ENCODE results near the gene CDYL.

CDYL gene

GRCh38 chr6:4846387-4846786 lies 70.2 kb downstream of the CDYL start:
- WGBS, 2 donors (ENCODE audit: extremely low coverage in 2 of 2, insufficient read length in 2 of 2, insufficient replicate concordance in 1 of 2), result no CpG with 5 or more reads among the region's 2 CpGs
- no peak overlapping the region for H4K8ac ChIP-seq (ENCODE audit: low read depth, low read length)

GRCh38 chr6:4848382-4849068 lies 72.3 kb downstream of the CDYL start:
- Histone ChIP-seq H3K14ac (ENCODE audit: low read length) (no peak overlapping the region), H2AFZ (ENCODE audit: low read length) (no peak overlapping the region), H3K18ac (ENCODE audit: low read length) (no peak overlapping the region), H2BK120ac (ENCODE audit: low read depth, low read length) (no peak overlapping the region), H3K4ac (ENCODE audit: low read length) (no peak overlapping the region), H2AK5ac (ENCODE audit: low read depth, low read length) (no peak overlapping the region), H3K9me3 (replicated peaks in 1 of 2; ENCODE audit: control insufficient read depth in 2 of 2, insufficient read depth in 1 of 2, low read depth in 1 of 2, low read length in 2 of 2) (peaks cover 9 to 25% of the 10 kb centered on the region in 2 donors), H3K36me3 (replicated peaks in 1 of 2; ENCODE audit: control insufficient read depth in 2 of 2, insufficient read depth in 2 of 2, low read length in 2 of 2) (no peaks in the 10 kb centered on the region), H2BK15ac (ENCODE audit: low read length) (no peak overlapping the region), H3K4me1 (ENCODE audit: control insufficient read depth in 2 of 2, insufficient read depth in 1 of 2, low read depth in 1 of 2, low read length in 2 of 2) (peaks cover 0 to 3% of the 10 kb centered on the region in 2 donors), H3K9ac (ENCODE audit: low read depth, low read length, poor library complexity) (no peak overlapping the region), H4K8ac (ENCODE audit: low read depth, low read length) (no peak overlapping the region), H3K79me1 (ENCODE audit: low read depth, low read length) (peaks cover 2% of the 10 kb centered on the region), H3K4me3 (ENCODE audit: low read length in 2 of 2) (no peak overlapping the region), H4K91ac (ENCODE audit: low read depth, low read length, poor library complexity) (no peak overlapping the region), H3K23ac (ENCODE audit: low read depth, low read length, poor library complexity) (no peak overlapping the region), H2BK5ac (ENCODE audit: low read length) (no peak overlapping the region), H2BK12ac (ENCODE audit: low read length) (no peak overlapping the region), H3K4me2 (ENCODE audit: insufficient read depth, low read length, poor library complexity, severe bottlenecking) (no peak overlapping the region), H3K27me3 (ENCODE audit: control insufficient read depth in 3 of 3, insufficient read depth in 3 of 3, low read depth in 1 of 3, low read length in 3 of 3) (no peaks in the 10 kb centered on the region), H3K27ac (replicated peaks; ENCODE audit: low read length) (no peak overlapping the region)
- DNase-seq (ENCODE audit: low spot score), result no peak
- no CpG with 5 or more reads among the region's 7 CpGs for WGBS, 2 donors (ENCODE audit: extremely low coverage in 2 of 2, insufficient read length in 2 of 2, insufficient replicate concordance in 1 of 2)

More at GRCh38 chr6:4846387-4846786, 70.2 kb downstream of the CDYL start:
- Histone ChIP-seq H3K4me3 (ENCODE audit: low read length in 2 of 2) (no peak overlapping the region), H2AK5ac (ENCODE audit: low read depth, low read length) (no peak overlapping the region), H3K23ac (ENCODE audit: low read depth, low read length, poor library complexity) (no peak overlapping the region), H2AFZ (ENCODE audit: low read length) (no peak overlapping the region), H2BK120ac (ENCODE audit: low read depth, low read length) (no peak overlapping the region), H3K18ac (ENCODE audit: low read length) (no peak overlapping the region), H3K4me1 (ENCODE audit: control insufficient read depth in 2 of 2, insufficient read depth in 1 of 2, low read depth in 1 of 2, low read length in 2 of 2) (peaks cover 0 to 3% of the 10 kb centered on the region in 2 donors), H3K79me1 (ENCODE audit: low read depth, low read length) (peaks cover 2% of the 10 kb centered on the region), H3K4me2 (ENCODE audit: insufficient read depth, low read length, poor library complexity, severe bottlenecking) (no peak overlapping the region), H3K27me3 (ENCODE audit: control insufficient read depth in 3 of 3, insufficient read depth in 3 of 3, low read depth in 1 of 3, low read length in 3 of 3) (no peaks in the 10 kb centered on the region), H3K9ac (ENCODE audit: low read depth, low read length, poor library complexity) (no peak overlapping the region), H2BK15ac (ENCODE audit: low read length) (no peak overlapping the region), H3K14ac (ENCODE audit: low read length) (no peak overlapping the region), H2BK12ac (ENCODE audit: low read length) (no peak overlapping the region), H4K91ac (ENCODE audit: low read depth, low read length, poor library complexity) (no peak overlapping the region), H3K9me3 (replicated peaks in 1 of 2; ENCODE audit: control insufficient read depth in 2 of 2, insufficient read depth in 1 of 2, low read depth in 1 of 2, low read length in 2 of 2) (peaks cover 9 to 35% of the 10 kb centered on the region in 2 donors), H3K4ac (ENCODE audit: low read length) (no peak overlapping the region), H2BK5ac (ENCODE audit: low read length) (no peak overlapping the region), H3K27ac (replicated peaks; ENCODE audit: low read length) (no peak overlapping the region), H3K36me3 (replicated peaks in 1 of 2; ENCODE audit: control insufficient read depth in 2 of 2, insufficient read depth in 2 of 2, low read length in 2 of 2) (no peaks in the 10 kb centered on the region)
- DNase-seq (ENCODE audit: low spot score), result no peak

- H3K27ac ChIP-seq (replicated peaks; ENCODE audit: low read length), result no peak overlapping the region
Measured at GRCh38 chr6:4849226-4850022, 73.2 kb downstream of the CDYL start.

GRCh38 chr6:4851035-4851434 lies 74.8 kb downstream of the CDYL start:
- no peak overlapping the region for H4K91ac ChIP-seq (ENCODE audit: low read depth, low read length, poor library complexity)
- H2BK5ac ChIP-seq (ENCODE audit: low read length), result no peak overlapping the region
- H3K27me3 ChIP-seq (ENCODE audit: control insufficient read depth in 3 of 3, insufficient read depth in 3 of 3, low read depth in 1 of 3, low read length in 3 of 3), result no peaks in the 10 kb centered on the region
- no peak overlapping the region for H2AK5ac ChIP-seq (ENCODE audit: low read depth, low read length)
- H3K23ac ChIP-seq (ENCODE audit: low read depth, low read length, poor library complexity), result no peak overlapping the region
- no peak overlapping the region for H3K27ac ChIP-seq (replicated peaks; ENCODE audit: low read length)
- H3K14ac ChIP-seq (ENCODE audit: low read length), result no peak overlapping the region
- no peak overlapping the region for H3K18ac ChIP-seq (ENCODE audit: low read length)
- H3K79me1 ChIP-seq (ENCODE audit: low read depth, low read length), result no peaks in the 10 kb centered on the region
- H2BK12ac ChIP-seq (ENCODE audit: low read length), result no peak overlapping the region
- H4K8ac ChIP-seq (ENCODE audit: low read depth, low read length), result no peak overlapping the region
- peaks cover 0 to 3% of the 10 kb centered on the region in 2 donors for H3K9me3 ChIP-seq (replicated peaks in 1 of 2; ENCODE audit: control insufficient read depth in 2 of 2, insufficient read depth in 1 of 2, low read depth in 1 of 2, low read length in 2 of 2)
- H2AFZ ChIP-seq (ENCODE audit: low read length), result no peak overlapping the region
- no CpG with 5 or more reads among the region's 4 CpGs for WGBS, 2 donors (ENCODE audit: extremely low coverage in 2 of 2, insufficient read length in 2 of 2, insufficient replicate concordance in 1 of 2)
- no peak for DNase-seq (ENCODE audit: low spot score)
- no peak overlapping the region for H2BK120ac ChIP-seq (ENCODE audit: low read depth, low read length)
- no peak overlapping the region for H3K4ac ChIP-seq (ENCODE audit: low read length)
- peaks cover 0 to 3% of the 10 kb centered on the region in 2 donors for H3K4me1 ChIP-seq (ENCODE audit: control insufficient read depth in 2 of 2, insufficient read depth in 1 of 2, low read depth in 1 of 2, low read length in 2 of 2)
- no peaks in the 10 kb centered on the region for H3K36me3 ChIP-seq (replicated peaks in 1 of 2; ENCODE audit: control insufficient read depth in 2 of 2, insufficient read depth in 2 of 2, low read length in 2 of 2)
- H3K4me3 ChIP-seq (ENCODE audit: low read length in 2 of 2), result no peak overlapping the region
- no peak overlapping the region for H3K4me2 ChIP-seq (ENCODE audit: insufficient read depth, low read length, poor library complexity, severe bottlenecking)
- H2BK15ac ChIP-seq (ENCODE audit: low read length), result no peak overlapping the region
- no peak overlapping the region for H3K9ac ChIP-seq (ENCODE audit: low read depth, low read length, poor library complexity)

More at GRCh38 chr6:4849226-4850022, 73.2 kb downstream of the CDYL start:
- H3K9ac ChIP-seq (ENCODE audit: low read depth, low read length, poor library complexity), result no peak overlapping the region
- no peak overlapping the region for H4K91ac ChIP-seq (ENCODE audit: low read depth, low read length, poor library complexity)
- H3K14ac ChIP-seq (ENCODE audit: low read length), result no peak overlapping the region
- no peak overlapping the region for H2BK12ac ChIP-seq (ENCODE audit: low read length)
- no peak overlapping the region for H3K4me3 ChIP-seq (ENCODE audit: low read length in 2 of 2)
- no peak overlapping the region for H4K8ac ChIP-seq (ENCODE audit: low read depth, low read length)
- no peak for DNase-seq (ENCODE audit: low spot score)
- H3K4ac ChIP-seq (ENCODE audit: low read length), result no peak overlapping the region
- H2BK15ac ChIP-seq (ENCODE audit: low read length), result no peak overlapping the region
- H2AFZ ChIP-seq (ENCODE audit: low read length), result no peak overlapping the region
- no peak overlapping the region for H3K18ac ChIP-seq (ENCODE audit: low read length)
- no peaks in the 10 kb centered on the region for H3K79me1 ChIP-seq (ENCODE audit: low read depth, low read length)
- H3K4me1 ChIP-seq (ENCODE audit: control insufficient read depth in 2 of 2, insufficient read depth in 1 of 2, low read depth in 1 of 2, low read length in 2 of 2), result peaks cover 0 to 3% of the 10 kb centered on the region in 2 donors
- no peaks in the 10 kb centered on the region for H3K27me3 ChIP-seq (ENCODE audit: control insufficient read depth in 3 of 3, insufficient read depth in 3 of 3, low read depth in 1 of 3, low read length in 3 of 3)
- H3K23ac ChIP-seq (ENCODE audit: low read depth, low read length, poor library complexity), result no peak overlapping the region
- H3K4me2 ChIP-seq (ENCODE audit: insufficient read depth, low read length, poor library complexity, severe bottlenecking), result no peak overlapping the region
- peaks cover 1 to 18% of the 10 kb centered on the region in 2 donors for H3K9me3 ChIP-seq (replicated peaks in 1 of 2; ENCODE audit: control insufficient read depth in 2 of 2, insufficient read depth in 1 of 2, low read depth in 1 of 2, low read length in 2 of 2)
- H2BK120ac ChIP-seq (ENCODE audit: low read depth, low read length), result no peak overlapping the region
- no peak overlapping the region for H2BK5ac ChIP-seq (ENCODE audit: low read length)
- H2AK5ac ChIP-seq (ENCODE audit: low read depth, low read length), result no peak overlapping the region
- no peaks in the 10 kb centered on the region for H3K36me3 ChIP-seq (replicated peaks in 1 of 2; ENCODE audit: control insufficient read depth in 2 of 2, insufficient read depth in 2 of 2, low read length in 2 of 2)
- WGBS, 2 donors (ENCODE audit: extremely low coverage in 2 of 2, insufficient read length in 2 of 2, insufficient replicate concordance in 1 of 2), result no CpG with 5 or more reads among the region's 4 CpGs

Data from neuronal stem cell (in vitro differentiated cells).